HG03460 (cell line): Measurements from ENCODE around the gene SLC25A15.
"Not testable (repeated sequence)": the region's sequence is repeated elsewhere in the genome, so short reads cannot be mapped to it uniquely, and the experiment has no call there.

Experiments used
- ATAC-seq: cut with Tn5 transposase; IDR thresholded peaks from one replicate; pipeline ENCODE4 v1.9.1; 2021; ENCODE audit not compliant: unreplicated experiment

Gene SLC25A15

DNA sequence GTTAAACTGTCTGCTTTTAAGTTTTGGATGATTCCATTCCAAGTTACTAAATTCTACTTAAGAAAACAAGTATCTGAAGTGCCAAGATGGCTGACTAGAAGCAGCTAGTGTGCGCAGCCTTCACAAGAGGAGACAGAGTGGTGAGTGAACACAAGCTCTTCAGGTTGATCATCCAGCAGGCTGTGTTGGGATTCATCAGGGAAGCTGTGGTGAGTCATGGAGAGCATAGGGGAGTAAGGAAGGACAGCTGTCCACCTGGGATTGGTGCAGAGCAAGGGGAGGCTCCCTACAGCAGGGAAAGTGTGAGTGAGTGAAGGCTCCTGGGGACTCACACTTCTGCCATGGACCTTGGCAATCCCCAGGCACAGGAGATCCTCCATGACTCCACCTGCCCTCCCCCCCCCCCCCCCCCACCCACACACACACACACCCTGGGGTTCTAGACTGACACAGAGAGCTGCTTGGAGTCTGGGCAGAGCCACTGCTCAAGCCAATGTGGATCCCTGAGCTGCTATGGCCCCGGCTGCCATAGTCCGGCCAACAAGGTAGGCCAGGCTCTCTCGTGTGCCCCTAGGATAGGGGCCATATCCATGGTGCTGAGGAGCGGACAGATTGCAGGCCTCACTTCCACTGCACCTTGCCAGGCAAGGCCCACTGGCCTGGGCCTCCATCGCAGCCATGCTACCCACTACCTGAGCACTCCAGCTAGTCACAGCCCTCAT, 23.5 kb downstream of the SLC25A15 start:
- ATAC-seq: no peak

DNA sequence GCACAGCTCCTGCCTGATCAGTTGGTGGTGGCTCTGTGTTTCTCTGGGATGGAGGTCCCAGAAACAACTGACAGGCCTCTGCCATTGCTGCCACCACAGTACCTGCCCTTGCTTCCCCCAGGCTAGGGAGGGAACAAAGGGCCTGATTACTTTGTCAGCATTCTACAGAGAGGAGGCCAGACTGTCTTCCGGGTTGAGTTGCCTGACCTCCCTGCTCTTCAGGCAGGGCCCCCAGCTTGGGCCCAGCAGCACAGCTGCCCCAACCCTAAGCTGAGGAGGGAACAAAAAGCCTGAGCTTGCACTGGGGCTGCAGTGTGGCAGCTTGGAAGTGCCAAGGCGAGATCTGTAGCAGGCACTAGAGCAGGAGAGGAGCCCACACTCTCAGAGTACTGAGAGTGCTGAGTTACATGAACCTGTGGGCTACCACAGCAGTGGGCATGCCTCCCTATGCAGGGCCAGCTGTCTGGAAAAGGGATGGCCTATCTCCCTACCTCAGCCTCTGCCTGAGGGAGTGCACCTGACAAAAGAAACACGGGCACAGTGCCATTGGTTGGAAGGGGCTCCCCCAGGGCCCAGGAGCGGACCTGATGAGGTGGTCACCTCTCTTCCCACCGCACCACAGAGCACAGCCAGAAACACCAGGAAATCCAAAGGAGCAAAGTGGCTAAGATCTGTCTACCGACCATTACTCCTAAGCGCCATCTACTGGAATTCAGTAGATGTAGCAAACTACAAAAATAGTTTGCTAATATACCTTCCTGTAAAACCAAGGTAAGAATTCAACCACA, 24.4 kb downstream of the SLC25A15 start:
- no peak for ATAC-seq

- no peak for ATAC-seq
Observed at GRCh38 chr13:40814803-40815202, 25.4 kb downstream of the SLC25A15 start.

GRCh38 chr13:40818926-40819325, 29.5 kb downstream of the SLC25A15 start:
- ATAC-seq: no peak

DNA sequence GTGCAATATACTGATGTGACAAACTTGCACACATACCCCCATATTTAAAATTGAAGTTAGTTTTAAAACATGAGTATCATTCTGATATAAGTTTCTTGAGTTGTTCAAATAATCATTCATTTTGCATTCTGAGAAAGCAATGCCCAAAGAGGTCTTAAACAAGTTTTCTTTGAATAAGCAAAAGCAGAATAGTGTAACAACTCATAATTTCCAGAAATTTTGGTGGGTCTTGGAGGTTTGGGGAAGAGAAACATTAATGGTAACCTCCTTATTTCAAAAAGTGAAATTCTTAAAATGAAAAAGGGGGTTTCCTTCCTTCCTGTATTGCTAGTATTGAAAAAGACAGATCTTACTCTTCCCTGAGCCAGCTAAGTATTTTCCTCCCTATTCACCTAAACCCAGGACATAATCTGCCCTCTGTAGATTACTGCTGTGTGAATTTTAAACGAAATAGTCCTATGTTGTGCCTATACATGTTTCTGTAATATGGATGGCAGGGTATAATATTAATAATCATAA, 30.4 kb downstream of the SLC25A15 start:
- no peak for ATAC-seq

GRCh38 chr13:40839725-40840124, 50.3 kb downstream of the SLC25A15 start:
- ATAC-seq: not testable (repeated sequence)

- ATAC-seq: not testable (repeated sequence)
Observed at GRCh38 chr13:40840955-40841354, 51.5 kb downstream of the SLC25A15 start.
